ENCODE data around the gene PCNA. TPM values are rescaled to one million over a fixed set of nuclear protein-coding genes. Genes with fewer than 3 reads are reported as not detected.
"Not testable (repeated sequence)": the region's sequence is repeated elsewhere in the genome, so short reads cannot be mapped to it uniquely, and the experiment has no call there.

The PCNA gene
- total RNA-seq, 8 experiments from 2014 or later: 38.4 to 257 (median 86.4) TPM

- in situ Hi-C loops (cut with MboI; ENCODE audit: low pct_unique_long_range_greater_than_20kb in 2 of 9, low sequenced_read_pairs in 9 of 9, unreplicated experiment in 9 of 9): no loop called here
- Histone ChIP-seq H3K4me1 (replicated peaks in 1 of 2) (peaks cover 4 to 12% of the 10 kb centered on the region in 2 donors), H3K4me3 (no peak overlapping the region), H3K27ac (no peak overlapping the region)
- ATAC-seq (replicated peaks in 6 of 8): no peak
- 71 to 100% (median 98%) methylated on average over 1 to 4 of the region's 5 CpGs; no CpG with 5 or more reads in 2 of the 10 experiments for WGBS, 10 experiments
Measured at GRCh38 chr20:5109276-5109675, 10.5 kb downstream of the PCNA start.

- in situ Hi-C loops (cut with MboI; ENCODE audit: low pct_unique_long_range_greater_than_20kb in 2 of 9, low sequenced_read_pairs in 9 of 9, unreplicated experiment in 9 of 9): no loop called here
- no peak overlapping the region for H3K27ac ChIP-seq
- WGBS, 10 experiments: 90 to 100% (median 96%) methylated on average over 1 to 2 of the region's 2 CpGs
- no peaks in the 10 kb centered on the region for H3K4me1 ChIP-seq (replicated peaks in 1 of 2)
- H3K4me3 ChIP-seq: no peak overlapping the region
- ATAC-seq (replicated peaks in 6 of 8): no peak
Measured at GRCh38 chr20:5104479-5104878, 15.3 kb downstream of the PCNA start.

GRCh38 chr20:5100684-5101347 is 18.9 kb downstream of the PCNA start:
- 0 to 16% (median 1%) methylated on average over 2 to 9 of the region's 9 CpGs; no CpG with 5 or more reads in 2 of the 10 experiments for WGBS, 10 experiments
- no peaks in the 10 kb centered on the region for H3K4me1 ChIP-seq (replicated peaks in 1 of 2)
- in situ Hi-C loops (cut with MboI; ENCODE audit: low pct_unique_long_range_greater_than_20kb in 2 of 9, low sequenced_read_pairs in 9 of 9, unreplicated experiment in 9 of 9): no loop called here
- ATAC-seq (replicated peaks in 6 of 8): peak; percentile 52 to 97 (median 84)
- no peak overlapping the region for H3K4me3 ChIP-seq
- H3K27ac ChIP-seq: no peak overlapping the region

- WGBS, 10 experiments: 88 to 100% (median 97%) methylated on average over 1 to 3 of the region's 3 CpGs; no CpG with 5 or more reads in 4 of the 10 experiments
- ATAC-seq (replicated peaks in 6 of 8); H3K4me3 ChIP-seq; H3K27ac ChIP-seq; H3K4me1 ChIP-seq (replicated peaks in 1 of 2): not testable (repeated sequence)
- in situ Hi-C loops (cut with MboI; ENCODE audit: low pct_unique_long_range_greater_than_20kb in 2 of 9, low sequenced_read_pairs in 9 of 9, unreplicated experiment in 9 of 9): loop anchor here in 2 of 9 experiments (10.0 to 25.0 kb wide), 3 partner anchors 113 to 495 kb away; no protein-coding TSS in a partner anchor
Measured at GRCh38 chr20:5099909-5100308, 19.8 kb downstream of the PCNA start.

GRCh38 chr20:5099009-5099408 is 20.7 kb downstream of the PCNA start:
- WGBS, 10 experiments: 63 to 100% (median 100%) methylated on average over 1 of the region's 1 CpG; no CpG with 5 or more reads in 3 of the 10 experiments
- not testable (repeated sequence) for H3K4me3 ChIP-seq; H3K4me1 ChIP-seq (replicated peaks in 1 of 2); ATAC-seq (replicated peaks in 6 of 8); H3K27ac ChIP-seq
- in situ Hi-C loops (cut with MboI; ENCODE audit: low pct_unique_long_range_greater_than_20kb in 2 of 9, low sequenced_read_pairs in 9 of 9, unreplicated experiment in 9 of 9): loop anchor here in 2 of 9 experiments (10.0 to 25.0 kb wide), 3 partner anchors 112 to 494 kb away; no protein-coding TSS in a partner anchor

- no peak for ATAC-seq (replicated peaks in 6 of 8)
- no peak overlapping the region for H3K4me3 ChIP-seq
- 80% methylated on average over 2 of the region's 2 CpGs; no CpG with 5 or more reads in 9 of the 10 experiments for WGBS, 10 experiments
- no peak overlapping the region for H3K27ac ChIP-seq
- in situ Hi-C loops (cut with MboI; ENCODE audit: low pct_unique_long_range_greater_than_20kb in 2 of 9, low sequenced_read_pairs in 9 of 9, unreplicated experiment in 9 of 9): loop anchor here in 2 of 9 experiments (10.0 to 25.0 kb wide), 3 partner anchors 109 to 492 kb away; no protein-coding TSS in a partner anchor
- H3K4me1 ChIP-seq (replicated peaks in 1 of 2): no peaks in the 10 kb centered on the region
Measured at GRCh38 chr20:5096463-5096862, 23.3 kb downstream of the PCNA start.

GRCh38 chr20:5095931-5096330 is 23.8 kb downstream of the PCNA start:
- ATAC-seq (replicated peaks in 6 of 8): no peak
- in situ Hi-C loops (cut with MboI; ENCODE audit: low pct_unique_long_range_greater_than_20kb in 2 of 9, low sequenced_read_pairs in 9 of 9, unreplicated experiment in 9 of 9): loop anchor here in 2 of 9 experiments (10.0 to 25.0 kb wide), 3 partner anchors 109 to 491 kb away; no protein-coding TSS in a partner anchor
- Histone ChIP-seq H3K27ac (no peak overlapping the region), H3K4me1 (replicated peaks in 1 of 2) (no peaks in the 10 kb centered on the region), H3K4me3 (no peak overlapping the region)
- WGBS, 10 experiments: 80 to 100% (median 100%) methylated on average over 1 to 2 of the region's 3 CpGs; no CpG with 5 or more reads in 6 of the 10 experiments

- H3K4me3 ChIP-seq: no peak overlapping the region
- WGBS, 10 experiments: 20 to 100% (median 90%) methylated on average over 1 to 2 of the region's 3 CpGs; no CpG with 5 or more reads in 3 of the 10 experiments
- in situ Hi-C loops (cut with MboI; ENCODE audit: low pct_unique_long_range_greater_than_20kb in 2 of 9, low sequenced_read_pairs in 9 of 9, unreplicated experiment in 9 of 9): loop anchor here in 2 of 9 experiments (10.0 to 25.0 kb wide), 3 partner anchors 108 to 491 kb away; no protein-coding TSS in a partner anchor
Measured at GRCh38 chr20:5095454-5095853, 24.3 kb downstream of the PCNA start.

GRCh38 chr20:5092765-5093339 is 26.9 kb downstream of the PCNA start:
- no peak overlapping the region for H3K4me3 ChIP-seq
- no peaks in the 10 kb centered on the region for H3K4me1 ChIP-seq (replicated peaks in 1 of 2)
- in situ Hi-C loops (cut with MboI; ENCODE audit: low pct_unique_long_range_greater_than_20kb in 2 of 9, low sequenced_read_pairs in 9 of 9, unreplicated experiment in 9 of 9): loop anchor here in 2 of 9 experiments (10.0 to 25.0 kb wide), 3 partner anchors 106 to 488 kb away; no protein-coding TSS in a partner anchor
- 60 to 97% (median 86%) methylated on average over 2 to 4 of the region's 4 CpGs for WGBS, 10 experiments
- H3K27ac ChIP-seq: no peak overlapping the region
- ATAC-seq (replicated peaks in 6 of 8): no peak

More at GRCh38 chr20:5095454-5095853, 24.3 kb downstream of the PCNA start:
- H3K27ac ChIP-seq: no peak overlapping the region
- H3K4me1 ChIP-seq (replicated peaks in 1 of 2): no peaks in the 10 kb centered on the region
- no peak for ATAC-seq (replicated peaks in 6 of 8)

GRCh38 chr20:5091902-5092301 is 27.9 kb downstream of the PCNA start:
- no peak overlapping the region for H3K27ac ChIP-seq
- no peaks in the 10 kb centered on the region for H3K4me1 ChIP-seq (replicated peaks in 1 of 2)
- 71 to 100% (median 92%) methylated on average over 1 to 6 of the region's 6 CpGs for WGBS, 10 experiments
- in situ Hi-C loops (cut with MboI; ENCODE audit: low pct_unique_long_range_greater_than_20kb in 2 of 9, low sequenced_read_pairs in 9 of 9, unreplicated experiment in 9 of 9): loop anchor here in 2 of 9 experiments (10.0 to 25.0 kb wide), 3 partner anchors 105 to 487 kb away; no protein-coding TSS in a partner anchor
- H3K4me3 ChIP-seq: no peak overlapping the region
- no peak for ATAC-seq (replicated peaks in 6 of 8)

GRCh38 chr20:5090191-5090590 is 29.6 kb downstream of the PCNA start:
- no peak for ATAC-seq (replicated peaks in 6 of 8)
- in situ Hi-C loops (cut with MboI; ENCODE audit: low pct_unique_long_range_greater_than_20kb in 2 of 9, low sequenced_read_pairs in 9 of 9, unreplicated experiment in 9 of 9): loop anchor here in 2 of 9 experiments (10.0 to 25.0 kb wide), 3 partner anchors 103 to 485 kb away; no protein-coding TSS in a partner anchor
- H3K27ac ChIP-seq: no peak overlapping the region
- no peak overlapping the region for H3K4me3 ChIP-seq
- H3K4me1 ChIP-seq (replicated peaks in 1 of 2): no peaks in the 10 kb centered on the region
- WGBS, 10 experiments: 53 to 100% (median 80%) methylated on average over 2 to 4 of the region's 4 CpGs; no CpG with 5 or more reads in 1 of the 10 experiments

- in situ Hi-C loops (cut with MboI; ENCODE audit: low pct_unique_long_range_greater_than_20kb in 2 of 9, low sequenced_read_pairs in 9 of 9, unreplicated experiment in 9 of 9): loop anchor here in 1 of 9 experiments (25.0 kb wide), 2 partner anchors 101 to 301 kb away; no protein-coding TSS in a partner anchor
- Histone ChIP-seq H3K27ac (no peak overlapping the region), H3K4me1 (replicated peaks in 1 of 2) (no peaks in the 10 kb centered on the region), H3K4me3 (no peak overlapping the region)
- WGBS, 10 experiments: 71 to 100% (median 88%) methylated on average over 1 to 3 of the region's 3 CpGs; no CpG with 5 or more reads in 3 of the 10 experiments
- no peak for ATAC-seq (replicated peaks in 6 of 8)
Measured at GRCh38 chr20:5088688-5089087, 31.1 kb downstream of the PCNA start.

GRCh38 chr20:5085380-5085779 is 34.4 kb downstream of the PCNA start:
- WGBS, 10 experiments: 80 to 100% (median 100%) methylated on average over 1 to 4 of the region's 4 CpGs; no CpG with 5 or more reads in 2 of the 10 experiments
- Histone ChIP-seq H3K27ac (no peak overlapping the region), H3K4me3 (no peak overlapping the region), H3K4me1 (replicated peaks in 1 of 2) (no peaks in the 10 kb centered on the region)
- in situ Hi-C loops (cut with MboI; ENCODE audit: low pct_unique_long_range_greater_than_20kb in 2 of 9, low sequenced_read_pairs in 9 of 9, unreplicated experiment in 9 of 9): loop anchor here in 1 of 9 experiments (25.0 kb wide), 2 partner anchors 98 to 298 kb away; no protein-coding TSS in a partner anchor
- ATAC-seq (replicated peaks in 6 of 8): no peak
